Smooth muscle cell (in vitro differentiated cells): Measurements from ENCODE around the gene TCL1B. TPM values are rescaled to one million over a fixed set of nuclear protein-coding genes. Genes with fewer than 3 reads are reported as not detected.

ENCODE experiments used
- DNase-seq: peaks from one replicate; lab custom pipeline; 2025; ENCODE audit not compliant: unreplicated experiment; lab: John Stamatoyannopoulos, UW
- H2AFZ ChIP-seq: fragments of 200-600 bp; sonication (generic); 2 replicates; pipeline ENCODE4 v1.6.0; 2016; ENCODE audit warnings: antibody characterized with exemption, low read depth, mild to moderate bottlenecking
- H3F3A ChIP-seq: fragments of 200-600 bp; sonication (generic); 2 replicates; pipeline ENCODE4 v1.6.0; 2017; ENCODE audit warnings: antibody characterized with exemption, low read depth
- H3K27ac ChIP-seq: fragments of 200-600 bp; sonication (generic); 2 replicates; pipeline ENCODE4 v1.5.1; 2016; ENCODE audit warnings: low read depth, mild to moderate bottlenecking
- H3K27me3 ChIP-seq: fragments of 200-600 bp; sonication (generic); 2 replicates; pipeline ENCODE4 v1.6.1; 2016; ENCODE audit warnings: low read depth, mild to moderate bottlenecking
- H3K36me3 ChIP-seq: fragments of 200-600 bp; sonication (generic); 2 replicates; pipeline ENCODE4 v1.5.1; 2016; ENCODE audit warnings: low read depth
- H3K4me1 ChIP-seq: fragments of 200-600 bp; sonication (generic); 2 replicates; pipeline ENCODE4 v1.5.1; 2016; ENCODE audit warnings: low read depth
- H3K4me2 ChIP-seq: fragments of 200-600 bp; sonication (generic); 2 replicates; pipeline ENCODE4 v1.6.0; 2016; ENCODE audit warnings: mild to moderate bottlenecking
- H3K4me3 ChIP-seq: fragments of 200-600 bp; sonication (generic); 2 replicates; pipeline ENCODE4 v1.5.1; 2016; ENCODE audit warnings: mild to moderate bottlenecking
- H3K79me2 ChIP-seq: fragments of 200-600 bp; sonication (generic); 2 replicates; pipeline ENCODE4 v1.6.0; 2016; ENCODE audit warnings: low read depth, mild to moderate bottlenecking
- H3K9ac ChIP-seq: fragments of 200-600 bp; sonication (generic); 2 replicates; pipeline ENCODE4 v1.6.0; 2016; ENCODE audit warnings: low read depth
- H3K9me3 ChIP-seq: fragments of 200-600 bp; sonication (generic); replicated peaks from 2 replicates; pipeline ENCODE4 v1.5.1; 2016; ENCODE audit warnings: low read depth
- H4K20me1 ChIP-seq: fragments of 200-600 bp; sonication (generic); 2 replicates; pipeline ENCODE4 v1.6.0; 2016; ENCODE audit warnings: low read depth
- whole genome bisulfite sequencing: methylation state at CpG from one replicate; pipeline ENCODE4 v1.1.7; 2016; ENCODE audit warnings: low lambda C conversion rate; 5-methylcytosine and 5-hydroxymethylcytosine counted together
- polyA plus RNA-seq: library from polyadenylated mRNA; unstranded; fragments of >200 nt; fragmentation: Nextera tagmentation; extraction: Ambion mirVana; gene quantifications from 2 replicates; pipeline ENCODE4 v1.2.1, GENCODE V29; 2016
- total RNA-seq: library from RNA; depleted of rRNA; stranded (reverse); fragments of >200 nt; gene quantifications from 2 replicates; pipeline ENCODE4 v1.2.3, GENCODE V29; 2014
- TF ChIP-seq, protein P1 (sequence below): fragments of 200-600 bp; sonication (generic); IDR thresholded peaks from 2 replicates; pipeline ENCODE4 v1.5.1; 2017; ENCODE audit warnings: borderline replicate concordance, mild to moderate bottlenecking, antibody characterized with exemption; ENCODE audit not compliant: insufficient read depth, poor library complexity, severe bottlenecking

The TCL1B gene
- total and polyA plus RNA-seq, 2 experiments from 2014 or later, result not detected

DNA sequence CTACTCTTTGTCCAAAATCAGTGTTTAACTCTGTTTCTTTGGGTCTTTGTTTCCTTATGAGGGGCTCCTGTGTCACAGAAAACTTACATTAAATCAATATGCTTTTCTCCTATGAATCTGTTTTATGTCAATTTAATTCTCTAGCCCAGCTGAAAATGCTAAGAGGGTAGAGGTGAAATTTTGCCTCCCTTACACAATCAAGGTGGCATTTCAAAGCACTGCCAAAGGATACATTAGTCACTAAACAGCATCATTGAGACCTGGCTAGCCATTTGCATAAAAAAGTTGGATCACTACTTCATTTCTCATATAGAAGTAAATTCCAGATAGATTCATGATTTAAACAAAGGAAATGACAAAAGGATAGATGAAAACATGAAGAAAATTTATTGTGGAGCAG is 12.1 kb downstream of the TCL1B start:
- no peaks in the 10 kb centered on the region for H4K20me1 ChIP-seq
- H2AFZ ChIP-seq, result no peak overlapping the region
- no peaks in the 10 kb centered on the region for H3K9me3 ChIP-seq
- TF ChIP-seq, protein P1, sequence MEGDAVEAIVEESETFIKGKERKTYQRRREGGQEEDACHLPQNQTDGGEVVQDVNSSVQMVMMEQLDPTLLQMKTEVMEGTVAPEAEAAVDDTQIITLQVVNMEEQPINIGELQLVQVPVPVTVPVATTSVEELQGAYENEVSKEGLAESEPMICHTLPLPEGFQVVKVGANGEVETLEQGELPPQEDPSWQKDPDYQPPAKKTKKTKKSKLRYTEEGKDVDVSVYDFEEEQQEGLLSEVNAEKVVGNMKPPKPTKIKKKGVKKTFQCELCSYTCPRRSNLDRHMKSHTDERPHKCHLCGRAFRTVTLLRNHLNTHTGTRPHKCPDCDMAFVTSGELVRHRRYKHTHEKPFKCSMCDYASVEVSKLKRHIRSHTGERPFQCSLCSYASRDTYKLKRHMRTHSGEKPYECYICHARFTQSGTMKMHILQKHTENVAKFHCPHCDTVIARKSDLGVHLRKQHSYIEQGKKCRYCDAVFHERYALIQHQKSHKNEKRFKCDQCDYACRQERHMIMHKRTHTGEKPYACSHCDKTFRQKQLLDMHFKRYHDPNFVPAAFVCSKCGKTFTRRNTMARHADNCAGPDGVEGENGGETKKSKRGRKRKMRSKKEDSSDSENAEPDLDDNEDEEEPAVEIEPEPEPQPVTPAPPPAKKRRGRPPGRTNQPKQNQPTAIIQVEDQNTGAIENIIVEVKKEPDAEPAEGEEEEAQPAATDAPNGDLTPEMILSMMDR, result no peak
- no peaks in the 10 kb centered on the region for H3K27me3 ChIP-seq
- H3K36me3 ChIP-seq, result no peaks in the 10 kb centered on the region
- H3K79me2 ChIP-seq, result no peaks in the 10 kb centered on the region
- no peak overlapping the region for H3K9ac ChIP-seq
- no peak overlapping the region for H3K4me3 ChIP-seq
- peaks cover 25% of the 10 kb centered on the region for H3K4me1 ChIP-seq
- no peak overlapping the region for H3K27ac ChIP-seq
- no peak for DNase-seq
- no peak overlapping the region for H3K4me2 ChIP-seq
- no peaks in the 10 kb centered on the region for H3F3A ChIP-seq

DNA sequence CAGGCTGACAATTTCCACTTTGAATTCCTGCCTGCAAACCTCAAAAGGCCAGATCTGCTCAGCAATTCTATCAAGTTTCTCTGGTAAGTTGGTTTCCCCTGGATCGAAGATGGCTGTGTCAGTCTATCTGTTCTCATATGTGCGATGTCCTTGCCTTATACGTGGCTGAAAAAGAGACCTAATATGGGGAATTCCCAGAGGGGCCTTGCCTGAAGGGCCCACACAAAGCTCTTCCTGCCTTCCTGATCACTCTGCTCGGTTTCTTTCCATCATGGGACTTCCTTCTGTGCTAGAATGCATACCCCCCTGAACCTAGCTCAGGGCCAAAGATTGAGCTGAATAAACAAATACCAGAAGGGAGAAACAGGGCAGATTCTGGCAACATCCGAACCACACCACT is 13.2 kb downstream of the TCL1B start:
- Histone ChIP-seq H4K20me1 (no peaks in the 10 kb centered on the region), H3K79me2 (no peaks in the 10 kb centered on the region), H2AFZ (no peak overlapping the region), H3K4me3 (no peak overlapping the region), H3K36me3 (no peaks in the 10 kb centered on the region), H3K27ac (no peak overlapping the region), H3K4me2 (no peak overlapping the region), H3K9ac (no peak overlapping the region), H3K4me1 (peaks cover 25% of the 10 kb centered on the region), H3K9me3 (no peaks in the 10 kb centered on the region), H3K27me3 (no peaks in the 10 kb centered on the region), H3F3A (no peaks in the 10 kb centered on the region)
- WGBS, result 66% methylated on average over 5 of the region's 5 CpGs
- TF ChIP-seq, protein P1, result no peak
- DNase-seq, result no peak

DNA sequence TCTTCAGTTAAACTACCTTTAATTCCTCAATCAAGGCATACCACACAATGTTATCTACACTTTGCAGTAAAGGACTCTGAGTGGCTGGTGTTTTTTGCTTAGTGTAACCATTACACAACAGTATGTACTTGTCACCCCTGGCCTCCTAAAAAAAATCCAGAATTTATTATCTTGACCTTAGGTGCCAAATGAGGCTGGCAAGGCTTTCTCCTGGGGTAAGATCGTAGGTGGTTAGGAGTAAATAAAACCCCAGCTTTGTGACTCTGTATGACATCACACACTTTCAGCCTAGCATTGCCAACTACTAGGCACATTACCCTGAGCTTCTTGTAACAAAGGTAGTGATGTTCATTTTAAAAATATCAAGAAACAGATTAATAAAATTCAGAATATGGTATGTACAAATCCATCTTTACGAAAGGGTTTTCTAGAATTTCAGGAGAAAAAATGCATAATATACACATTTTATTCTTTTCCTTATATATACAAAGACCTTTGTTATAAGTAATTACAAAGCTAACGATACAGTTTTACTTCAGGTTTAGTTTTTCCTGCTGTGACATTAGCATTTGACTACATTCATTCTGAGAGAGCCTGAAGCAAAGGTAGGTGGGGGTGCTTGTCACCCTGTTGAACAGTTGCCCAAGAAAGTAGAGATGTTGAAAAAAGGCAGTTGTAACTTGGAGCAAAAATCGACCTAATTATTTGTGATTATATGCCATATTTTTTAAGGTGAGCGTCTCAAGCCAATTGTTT is 14.2 kb downstream of the TCL1B start:
- H3F3A ChIP-seq, result no peaks in the 10 kb centered on the region
- H3K79me2 ChIP-seq, result no peaks in the 10 kb centered on the region
- no peaks in the 10 kb centered on the region for H3K27me3 ChIP-seq
- TF ChIP-seq, protein P1, result no peak
- no peak for DNase-seq
- H3K9me3 ChIP-seq, result no peaks in the 10 kb centered on the region
- H4K20me1 ChIP-seq, result no peaks in the 10 kb centered on the region
- H3K4me3 ChIP-seq, result no peak overlapping the region
- no peaks in the 10 kb centered on the region for H3K36me3 ChIP-seq
- H3K4me1 ChIP-seq, result peaks cover 25% of the 10 kb centered on the region
- H3K4me2 ChIP-seq, result peak overlapping the region; percentile 31
- 40% methylated on average over 5 of the region's 5 CpGs for WGBS
- H3K9ac ChIP-seq, result no peak overlapping the region
- H3K27ac ChIP-seq, result no peak overlapping the region
- H2AFZ ChIP-seq, result no peak overlapping the region

DNA sequence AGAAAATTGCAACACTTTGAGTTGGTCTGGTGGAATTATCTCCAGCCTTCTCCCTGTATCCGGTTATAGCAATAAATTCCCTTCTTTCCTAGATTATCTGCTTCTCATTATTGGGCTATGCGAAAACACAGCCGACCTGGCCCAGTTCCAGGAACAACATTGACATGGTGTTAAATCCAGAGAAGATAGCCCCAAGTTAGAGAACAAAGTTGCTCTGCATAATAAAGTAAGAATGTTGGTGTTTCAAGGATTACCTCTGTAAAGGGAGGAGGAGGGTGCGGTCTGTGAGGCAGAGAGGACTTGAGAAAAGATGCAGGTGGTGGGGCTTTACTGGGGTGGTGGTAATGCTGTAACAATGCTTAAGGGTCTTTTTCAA is 15.6 kb downstream of the TCL1B start:
- H3K27ac ChIP-seq, result no peak overlapping the region
- no peak for DNase-seq

More for the DNA sequence above, 15.6 kb downstream of the TCL1B start:
- H3K27me3 ChIP-seq, result no peaks in the 10 kb centered on the region
- H3F3A ChIP-seq, result no peaks in the 10 kb centered on the region
- no peaks in the 10 kb centered on the region for H3K9me3 ChIP-seq
- H3K79me2 ChIP-seq, result no peaks in the 10 kb centered on the region
- TF ChIP-seq, protein P1, result no peak
- H3K4me2 ChIP-seq, result peak overlapping the region; percentile 13
- H4K20me1 ChIP-seq, result no peaks in the 10 kb centered on the region
- H2AFZ ChIP-seq, result no peak overlapping the region
- WGBS, result 16% methylated on average over 4 of the region's 4 CpGs
- no peak overlapping the region for H3K9ac ChIP-seq
- H3K36me3 ChIP-seq, result no peaks in the 10 kb centered on the region
- no peak overlapping the region for H3K4me3 ChIP-seq
- peaks cover 25% of the 10 kb centered on the region for H3K4me1 ChIP-seq
